ENCODE measurements around the gene TGIF1.
A peak's percentile ranks its signal among the peaks of the same experiment; 100 is the strongest.

TGIF1 gene

DNA sequence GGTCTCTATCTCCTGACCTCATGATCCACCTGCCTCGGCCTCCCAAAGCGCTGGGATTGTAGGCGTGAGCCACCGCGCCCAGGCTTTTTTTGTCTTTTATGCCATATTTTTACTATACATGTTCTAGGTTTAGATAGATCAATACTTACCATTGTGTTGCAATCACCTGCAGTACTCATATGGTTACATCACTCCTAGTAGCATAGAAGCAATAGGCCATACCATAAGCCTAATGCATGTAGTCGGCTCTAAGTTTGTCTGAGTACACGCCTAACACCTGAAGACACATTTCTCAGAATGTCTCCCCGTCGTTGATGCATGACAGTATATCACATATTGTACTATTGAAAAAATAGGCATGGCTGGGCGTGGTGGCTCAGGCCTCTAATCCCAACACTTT lies 27.1 kb upstream of the TGIF1 start:
- Mint-ChIP-seq H3K9me3 (peaks cover 4% of the 10 kb centered on the region), H3K36me3 (no peaks in the 10 kb centered on the region), H3K27ac (no peak overlapping the region), H3K4me3 (no peak overlapping the region), H3K4me1 (no peaks in the 10 kb centered on the region)
- ATAC-seq (no peak), DNase-seq (ENCODE audit: low spot score in 2 of 2) (no peak)

- Mint-ChIP-seq H3K4me3 (no peak overlapping the region), H3K36me3 (no peaks in the 10 kb centered on the region), H3K9me3 (peaks cover 4% of the 10 kb centered on the region), H3K4me1 (no peaks in the 10 kb centered on the region), H3K27ac (no peak overlapping the region)
- no peak for DNase-seq (ENCODE audit: low spot score in 2 of 2)
- no peak for ATAC-seq
Measured at GRCh38 chr18:3424280-3424890, 25.6 kb upstream of the TGIF1 start.

DNA sequence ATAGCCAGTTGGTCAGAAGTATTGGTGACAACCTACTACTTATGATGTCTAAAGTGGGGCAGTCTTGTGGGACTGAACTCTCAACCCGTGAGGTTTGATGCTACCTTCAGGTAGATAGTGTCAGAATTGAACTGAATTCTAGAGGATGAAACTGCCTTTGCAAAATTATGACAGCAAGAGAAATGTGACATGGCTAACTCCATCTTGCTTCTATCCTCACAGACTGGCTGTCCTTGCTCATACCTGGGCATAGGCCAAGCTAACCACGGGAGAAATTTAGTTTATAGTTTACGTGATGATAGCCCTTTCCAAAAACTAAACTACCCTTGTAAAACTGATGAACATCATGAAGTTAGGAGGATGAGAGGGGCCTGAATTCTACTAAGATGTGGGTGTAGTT lies 24.9 kb upstream of the TGIF1 start:
- Mint-ChIP-seq H3K36me3 (no peaks in the 10 kb centered on the region), H3K27ac (no peak overlapping the region), H3K4me3 (no peak overlapping the region), H3K9me3 (peaks cover 4% of the 10 kb centered on the region), H3K4me1 (no peaks in the 10 kb centered on the region)
- DNase-seq (ENCODE audit: low spot score in 2 of 2) (no peak), ATAC-seq (no peak)

DNA sequence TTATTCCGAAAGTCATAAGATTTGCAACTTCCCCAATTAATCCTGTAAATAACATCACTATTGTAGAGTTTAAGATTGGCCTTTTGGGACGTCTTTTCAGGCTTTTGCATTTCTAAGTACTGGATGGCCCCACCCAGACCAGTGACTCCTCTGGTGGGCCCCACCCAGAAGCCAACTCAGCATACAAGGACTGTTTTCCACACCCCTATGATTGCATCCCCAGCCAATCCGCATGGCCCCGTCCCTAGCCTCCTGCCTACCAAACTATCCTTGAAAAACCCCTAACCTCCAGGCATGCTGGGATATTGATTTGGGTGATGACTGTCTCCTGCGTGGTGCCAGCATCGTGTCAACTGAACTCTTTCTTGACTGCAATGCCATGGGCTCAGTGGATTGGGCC lies 24.5 kb upstream of the TGIF1 start:
- H3K4me1 Mint-ChIP-seq = no peaks in the 10 kb centered on the region
- no peak overlapping the region for H3K27ac Mint-ChIP-seq
- ATAC-seq (no peak), DNase-seq (ENCODE audit: low spot score in 2 of 2) (no peak)
- H3K4me3 Mint-ChIP-seq = no peak overlapping the region
- no peaks in the 10 kb centered on the region for H3K9me3 Mint-ChIP-seq
- H3K36me3 Mint-ChIP-seq = no peaks in the 10 kb centered on the region

DNA sequence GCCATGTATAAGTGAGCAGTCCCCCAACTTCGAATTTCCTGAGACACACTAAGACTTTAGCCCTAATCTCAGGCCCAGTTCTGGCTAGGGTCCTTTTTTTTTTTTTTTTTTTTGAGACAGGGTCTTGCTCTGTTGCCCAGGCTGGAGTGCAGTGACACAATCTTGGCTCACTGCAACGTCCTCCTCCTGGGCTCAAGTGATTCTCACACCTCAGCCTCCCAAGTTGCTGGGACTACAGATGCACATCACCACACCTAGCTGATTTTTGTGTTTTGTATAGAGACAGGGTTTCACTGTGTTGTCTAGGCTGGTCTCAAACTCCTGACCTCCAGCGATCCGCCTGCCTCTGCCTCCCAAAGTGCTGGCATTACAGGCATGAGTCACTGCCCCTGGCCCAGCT lies 23.9 kb upstream of the TGIF1 start:
- Mint-ChIP-seq H3K36me3 (no peaks in the 10 kb centered on the region), H3K27ac (no peak overlapping the region), H3K4me3 (no peak overlapping the region), H3K4me1 (no peaks in the 10 kb centered on the region), H3K9me3 (no peaks in the 10 kb centered on the region)
- ATAC-seq (no peak), DNase-seq (ENCODE audit: low spot score in 2 of 2) (no peak)

DNA sequence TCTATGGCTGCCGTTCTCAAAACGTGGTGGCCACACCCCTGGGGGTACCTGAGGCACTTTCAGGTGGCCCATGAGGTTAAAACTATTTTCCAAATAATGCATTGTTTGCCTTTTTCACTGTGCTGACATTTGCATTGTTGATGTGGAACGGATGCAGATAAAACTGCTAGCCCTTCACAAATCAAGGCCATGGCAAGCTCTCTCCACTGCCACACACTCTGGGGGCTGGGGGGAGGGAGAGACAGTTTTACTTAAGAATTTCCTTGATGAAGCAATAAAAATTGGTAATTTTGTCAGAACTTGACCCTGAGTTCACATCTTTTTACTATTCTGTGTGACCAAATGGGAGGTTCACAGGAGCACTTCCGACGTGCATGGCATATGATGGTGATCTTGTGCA lies 22.0 kb upstream of the TGIF1 start:
- no peak for DNase-seq (ENCODE audit: low spot score in 2 of 2)
- H3K27ac Mint-ChIP-seq = no peak overlapping the region
- H3K36me3 Mint-ChIP-seq = no peaks in the 10 kb centered on the region
- H3K4me1 Mint-ChIP-seq = no peaks in the 10 kb centered on the region
- no peak overlapping the region for H3K4me3 Mint-ChIP-seq
- no peak for ATAC-seq
- H3K9me3 Mint-ChIP-seq = no peaks in the 10 kb centered on the region

DNA sequence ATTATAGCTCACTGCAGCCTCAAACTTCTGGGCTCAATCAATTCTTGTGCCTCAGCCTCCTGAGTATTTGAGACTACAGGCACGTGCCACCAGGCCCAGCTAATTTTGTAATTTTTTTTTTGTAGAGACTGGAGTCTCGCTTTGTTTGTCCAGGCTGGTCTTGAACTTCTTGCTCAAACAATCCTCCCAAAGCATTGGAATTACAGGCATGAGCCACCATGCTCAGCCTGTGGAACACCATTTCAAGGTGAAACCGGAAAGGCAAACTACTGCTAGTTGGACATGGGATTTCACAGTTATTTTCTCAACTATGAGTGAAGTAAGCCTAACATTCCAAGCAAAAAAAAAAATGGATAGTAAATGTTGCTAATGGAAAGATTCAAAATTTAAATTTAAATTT lies 20.9 kb upstream of the TGIF1 start:
- Mint-ChIP-seq H3K27ac (no peak overlapping the region), H3K4me3 (no peak overlapping the region), H3K4me1 (no peaks in the 10 kb centered on the region), H3K9me3 (no peaks in the 10 kb centered on the region), H3K36me3 (no peaks in the 10 kb centered on the region)
- no peak for ATAC-seq
- DNase-seq (ENCODE audit: low spot score in 2 of 2) = no peak

GRCh38 chr18:3434685-3435084 lies 15.3 kb upstream of the TGIF1 start:
- Mint-ChIP-seq H3K36me3 (no peaks in the 10 kb centered on the region), H3K4me3 (no peak overlapping the region), H3K27ac (no peak overlapping the region), H3K9me3 (no peaks in the 10 kb centered on the region), H3K4me1 (no peaks in the 10 kb centered on the region)
- ATAC-seq (no peak), DNase-seq (ENCODE audit: low spot score in 2 of 2) (no peak)

GRCh38 chr18:3440341-3440740 lies 9.6 kb upstream of the TGIF1 start:
- Mint-ChIP-seq H3K4me3 (no peak overlapping the region), H3K4me1 (no peaks in the 10 kb centered on the region), H3K9me3 (no peaks in the 10 kb centered on the region), H3K27ac (no peak overlapping the region), H3K36me3 (no peaks in the 10 kb centered on the region)
- DNase-seq (ENCODE audit: low spot score in 2 of 2) (no peak), ATAC-seq (no peak)

DNA sequence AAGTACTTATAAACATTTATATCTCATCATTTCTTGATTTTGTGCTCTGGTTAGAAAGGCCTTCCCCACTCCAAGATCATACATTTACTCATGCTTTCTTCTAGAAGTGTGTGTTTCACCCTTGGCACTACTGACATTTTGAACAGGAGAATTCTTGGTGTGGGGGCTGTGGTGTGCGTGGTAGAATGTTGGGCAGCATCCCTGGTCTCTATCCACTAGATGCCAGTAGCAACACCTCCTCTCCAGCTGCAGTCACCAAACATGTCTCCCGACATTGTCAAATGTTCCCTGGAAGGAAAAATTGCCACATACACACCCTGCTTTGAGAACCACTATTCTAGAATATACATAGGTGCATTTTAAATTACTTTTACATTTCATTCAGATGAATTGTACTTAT lies 8.7 kb upstream of the TGIF1 start:
- DNase-seq (ENCODE audit: low spot score in 2 of 2) (no peak), ATAC-seq (no peak)
- H3K36me3 Mint-ChIP-seq = no peaks in the 10 kb centered on the region
- no peaks in the 10 kb centered on the region for H3K4me1 Mint-ChIP-seq
- no peaks in the 10 kb centered on the region for H3K9me3 Mint-ChIP-seq
- no peak overlapping the region for H3K27ac Mint-ChIP-seq
- H3K4me3 Mint-ChIP-seq = no peak overlapping the region

- Mint-ChIP-seq H3K4me1 (no peaks in the 10 kb centered on the region), H3K36me3 (peaks cover 6% of the 10 kb centered on the region), H3K9me3 (no peaks in the 10 kb centered on the region), H3K4me3 (no peak overlapping the region), H3K27ac (no peak overlapping the region)
- ATAC-seq (no peak), DNase-seq (ENCODE audit: low spot score in 2 of 2) (no peak)
Measured at GRCh38 chr18:3442919-3443318, 7.1 kb upstream of the TGIF1 start.

DNA sequence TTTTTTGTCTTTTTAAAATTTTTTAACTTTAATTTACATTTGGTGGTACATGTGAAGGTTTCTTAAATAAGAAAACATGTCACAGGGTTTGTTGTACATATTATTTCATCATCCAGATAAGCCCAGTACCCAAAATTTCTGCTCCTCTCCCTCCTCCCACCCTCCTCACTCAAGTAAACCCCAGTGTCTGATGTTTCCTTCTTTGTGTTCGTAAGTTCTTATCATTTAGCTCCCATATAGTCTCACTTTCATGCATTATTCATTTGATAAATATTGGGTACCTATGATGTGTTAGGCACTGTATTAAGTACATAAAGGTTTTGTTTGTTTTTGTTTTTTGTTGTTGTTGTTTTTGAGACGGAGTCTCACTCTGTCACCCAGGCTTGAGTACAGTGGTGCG lies 5.7 kb upstream of the TGIF1 start:
- Mint-ChIP-seq H3K36me3 (peaks cover 20% of the 10 kb centered on the region), H3K9me3 (no peaks in the 10 kb centered on the region), H3K27ac (no peak overlapping the region), H3K4me1 (no peaks in the 10 kb centered on the region), H3K4me3 (no peak overlapping the region)
- DNase-seq (ENCODE audit: low spot score in 2 of 2) (no peak), ATAC-seq (no peak)

GRCh38 chr18:3444954-3445353 lies 5.0 kb upstream of the TGIF1 start:
- H3K27ac Mint-ChIP-seq = no peak overlapping the region
- no peaks in the 10 kb centered on the region for H3K9me3 Mint-ChIP-seq
- no peak overlapping the region for H3K4me3 Mint-ChIP-seq
- H3K36me3 Mint-ChIP-seq = peaks cover 26% of the 10 kb centered on the region
- no peaks in the 10 kb centered on the region for H3K4me1 Mint-ChIP-seq
- no peak for ATAC-seq
- no peak for DNase-seq (ENCODE audit: low spot score in 2 of 2)

GRCh38 chr18:3447068-3447894 lies 2.7 kb upstream of the TGIF1 start:
- Mint-ChIP-seq H3K4me1 (no peaks in the 10 kb centered on the region), H3K4me3 (peak overlapping the region; percentile 93), H3K36me3 (peaks cover 50% of the 10 kb centered on the region), H3K27ac (peak overlapping the region; percentile 98), H3K9me3 (no peaks in the 10 kb centered on the region)
- no peak for ATAC-seq
- no peak for DNase-seq (ENCODE audit: low spot score in 2 of 2)

GRCh38 chr18:3447895-3448837 lies 1.8 kb upstream of the TGIF1 start:
- peak overlapping the region; percentile 98 for H3K27ac Mint-ChIP-seq
- peak; percentile 70 for ATAC-seq
- no peaks in the 10 kb centered on the region for H3K9me3 Mint-ChIP-seq
- peak; percentile 69 to 91 for DNase-seq (ENCODE audit: low spot score in 2 of 2)
- H3K36me3 Mint-ChIP-seq = peaks cover 58% of the 10 kb centered on the region
- peaks cover 7% of the 10 kb centered on the region for H3K4me1 Mint-ChIP-seq
- peak overlapping the region; percentile 93 for H3K4me3 Mint-ChIP-seq
